K562 (cell line): ENCODE measurements around the gene MTHFS. TPM values are rescaled to one million over a fixed set of nuclear protein-coding genes. Genes with fewer than 3 reads are reported as not detected.

Source experiments
- BHLHE40 ChIP-seq: IDR thresholded peaks from 2 replicates; pipeline ENCODE4 v1.6.1; 2011; ENCODE audit warnings: low read length, improper control_type of control experiment
- BRD4 ChIP-seq: fragments of 200-600 bp; sonication (generic); IDR thresholded peaks from 2 replicates; pipeline ENCODE4 v1.6.1; 2017; ENCODE audit warnings: inconsistent platforms
- CBX2 ChIP-seq: fragments of 200-600 bp; sonication (generic); IDR thresholded peaks from one replicate; pipeline ENCODE4 v1.6.1; 2012; ENCODE audit warnings: mild to moderate bottlenecking, low read length, inconsistent platforms; ENCODE audit not compliant: insufficient read depth, poor library complexity, severe bottlenecking
- CHD4 ChIP-seq: fragments of 200-600 bp; sonication (generic); IDR thresholded peaks from 3 replicates; pipeline ENCODE4 v1.6.1; 2012; ENCODE audit warnings: low read depth, mild to moderate bottlenecking, mixed read lengths, low read length, inconsistent platforms; ENCODE audit not compliant: insufficient read depth, insufficient replicate concordance, poor library complexity, severe bottlenecking
- CREB5 ChIP-seq: fragments of 250-450 bp; sonication (Bioruptor Pico); IDR thresholded peaks from 2 replicates; pipeline ENCODE4 v1.5.0; 2020; ENCODE audit warnings: mild to moderate bottlenecking
- DACH1 ChIP-seq: fragments of 450-650 bp; IDR thresholded peaks from 2 replicates; pipeline ENCODE4 v1.6.1; 2018; ENCODE audit not compliant: partially characterized antibody
- E2F1 ChIP-seq: sonication (generic); formaldehyde crosslinking; IDR thresholded peaks from 2 replicates; pipeline ENCODE4 v1.8.1; 2023; ENCODE audit warnings: mild to moderate bottlenecking, missing genetic modification reagents, moderate library complexity
- EGR1 ChIP-seq: fragments of 450-650 bp; conservative IDR thresholded peaks from 2 replicates; pipeline ENCODE4 v1.6.1; 2017; ENCODE audit warnings: mild to moderate bottlenecking
- EP400 ChIP-seq: fragments of 450-650 bp; IDR thresholded peaks from 2 replicates; pipeline ENCODE4 v1.6.1; 2017; ENCODE audit warnings: antibody characterized with exemption, mild to moderate bottlenecking, moderate library complexity
- ETV6 ChIP-seq, 3 experiments: fragments of 150-350 bp in 1 of 3; sonication (generic) in 1 of 3; formaldehyde crosslinking in 1 of 3; IDR thresholded peaks; 2 replicates each; pipeline versions ENCODE4 v1.6.1 to v1.8.0; 2014 to 2022; ENCODE audit warnings: borderline replicate concordance in 2 of 3, low read depth in 2 of 3, antibody characterized with exemption in 1 of 3, low read length in 1 of 3, mild to moderate bottlenecking in 1 of 3, missing genetic modification reagents in 1 of 3
- FOXK2 ChIP-seq, 2 experiments: fragments of 450-650 bp; IDR thresholded peaks in 1 of 2; conservative IDR thresholded peaks in 1 of 2; 2 replicates each; pipeline ENCODE4 v1.6.1; 2016; ENCODE audit warnings: low read depth in 2 of 2, mild to moderate bottlenecking in 1 of 2
- GABPB2 ChIP-seq: fragments of 250-450 bp; sonication (Bioruptor Pico); conservative IDR thresholded peaks from 2 replicates; pipeline ENCODE4 v1.5.1; 2021; ENCODE audit warnings: mild to moderate bottlenecking
- GATAD2A ChIP-seq: fragments of 450-650 bp; IDR thresholded peaks from 2 replicates; pipeline ENCODE4 v1.6.1; 2017
- HEY1 ChIP-seq: fragments of 250-450 bp; sonication (Bioruptor Pico); IDR thresholded peaks from 2 replicates; pipeline ENCODE4 v1.5.0; 2020; ENCODE audit warnings: mild to moderate bottlenecking, moderate library complexity, borderline replicate concordance
- ILF3 ChIP-seq: fragments of 450-650 bp; IDR thresholded peaks from 2 replicates; pipeline ENCODE4 v1.6.1; 2018; ENCODE audit warnings: antibody characterized with exemption, mild to moderate bottlenecking, moderate library complexity, borderline replicate concordance
- MTA3 ChIP-seq: fragments of 450-650 bp; formaldehyde crosslinking; IDR thresholded peaks from 2 replicates; pipeline ENCODE4 v1.6.1; 2017; ENCODE audit warnings: mild to moderate bottlenecking, borderline replicate concordance
- MXD1 ChIP-seq: fragments of 250-450 bp; sonication (Bioruptor Pico); IDR thresholded peaks from 2 replicates; pipeline ENCODE4 v1.8.0; 2021; ENCODE audit warnings: borderline replicate concordance, mild to moderate bottlenecking, moderate library complexity; ENCODE audit not compliant: poor library complexity, severe bottlenecking
- POLR2A ChIP-seq: fragments of 450-650 bp; conservative IDR thresholded peaks from 2 replicates; pipeline ENCODE4 v1.6.1; 2016
- POLR3A ChIP-seq: IDR thresholded peaks from 2 replicates; pipeline ENCODE4 v1.6.1; 2011; ENCODE audit warnings: borderline replicate concordance, mild to moderate bottlenecking, moderate library complexity; ENCODE audit not compliant: insufficient read length, insufficient read depth; ENCODE audit errors: extremely low read depth
- RBM14 ChIP-seq: fragments of 200-400 bp; formaldehyde crosslinking; IDR thresholded peaks from 2 replicates; pipeline ENCODE4 v1.6.1; 2018; ENCODE audit warnings: low read depth, mild to moderate bottlenecking, low read length, moderate library complexity, borderline replicate concordance; ENCODE audit not compliant: insufficient read depth
- SIN3B ChIP-seq: fragments of 450-650 bp; IDR thresholded peaks from 2 replicates; pipeline ENCODE4 v1.6.1; 2017; ENCODE audit warnings: low read depth, mild to moderate bottlenecking, moderate library complexity
- SMARCA4 ChIP-seq: fragments of 450-650 bp; IDR thresholded peaks from 2 replicates; pipeline ENCODE4 v1.6.1; 2016
- U2AF2 ChIP-seq: fragments of 200-400 bp; formaldehyde crosslinking; optimal IDR thresholded peaks from 2 replicates; pipeline ENCODE3; 2017; ENCODE audit warnings: low read depth, mild to moderate bottlenecking, low read length
- ZBTB17 ChIP-seq: fragments of 450-650 bp; formaldehyde crosslinking; IDR thresholded peaks from 2 replicates; pipeline ENCODE4 v1.4.0; 2020; ENCODE audit warnings: mild to moderate bottlenecking
- ZNF408 ChIP-seq: fragments of 250-450 bp; sonication (Bioruptor Pico); IDR thresholded peaks from 2 replicates; pipeline ENCODE4 v1.4.0; 2020; ENCODE audit warnings: low read depth, mild to moderate bottlenecking, moderate library complexity
- ZNF717 ChIP-seq: fragments of 250-450 bp; sonication (Bioruptor Pico); IDR thresholded peaks from 2 replicates; pipeline ENCODE4 v1.5.0; 2021
- polyA plus RNA-seq, 8 experiments: library from polyadenylated mRNA; depleted of rRNA in 4 of 8; stranded (reverse) in 5 of 8; unstranded in 3 of 8; fragments of >200 nt; fragmentation: Nextera tagmentation in 2 of 8; fragmentation: Illumina TruSeq in 1 of 8; extraction: Ambion mirVana in 2 of 8; extraction: Trizol in 1 of 8; gene quantifications; 2 replicates each; pipeline versions ENCODE4 v1.2.1 to v1.2.3, GENCODE V29; 2011 to 2014; ENCODE audit warnings: inconsistent platforms in 1 of 8, missing spikeins in 1 of 8
- total RNA-seq, 7 experiments: library from RNA; depleted of rRNA in 6 of 7; stranded (reverse); fragments of >200 nt in 6 of 7; fragmentation: Illumina TruSeq in 2 of 7; extraction: Trizol in 2 of 7; gene quantifications; 2 replicates each; pipeline versions ENCODE4 v1.2.1 to v1.2.3, GENCODE V29; 2011 to 2021; ENCODE audit warnings: low replicate concordance in 1 of 7
- TF ChIP-seq, protein P1 (sequence below): fragments of 250-450 bp; sonication (Bioruptor Pico); IDR thresholded peaks from 2 replicates; pipeline ENCODE4 v1.5.0; 2021

The MTHFS gene
- total and polyA plus RNA-seq, 9 of the 15 experiments (the other 6 are each of a cell fraction or from before 2014, with no cell fraction given) = 17.8 to 79.3 (median 41.7) TPM

DNA sequence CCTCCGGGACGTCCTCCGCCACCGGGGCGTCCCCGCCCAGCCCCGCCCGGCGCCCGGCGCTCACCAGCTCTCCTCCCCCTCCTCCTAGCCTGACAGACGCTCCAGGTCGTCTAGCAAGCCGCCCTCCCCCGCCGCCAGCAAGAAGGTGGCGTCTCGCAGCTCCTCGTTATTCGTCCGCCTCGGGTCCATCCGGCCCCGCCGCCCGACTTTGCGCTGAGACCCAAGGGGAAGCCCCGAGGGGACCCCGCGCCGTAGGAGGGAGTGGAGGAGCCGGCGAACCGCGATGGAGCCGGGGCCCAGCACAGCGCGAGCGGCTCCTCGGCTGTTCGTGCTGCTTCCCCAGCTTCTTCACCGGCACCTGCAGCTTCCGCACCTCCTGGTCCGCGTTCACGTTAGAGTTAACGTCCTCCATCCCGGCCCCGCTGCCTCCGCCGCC is 26.3 kb upstream of the MTHFS start (continued):
- TF ChIP-seq DACH1 = no peak
- TF ChIP-seq MTA3 = 0 out of 2 replicates have a peak, but pooled peaks have one; percentile 15
- TF ChIP-seq SMARCA4 = no peak
- no peak for TF ChIP-seq CHD4
- TF ChIP-seq ETV6 (IDR thresholded peaks at IDR 0.05; ENCODE audit: borderline replicate concordance in 1 of 2, low read depth in 2 of 2, low read length in 1 of 2) = 0 out of 4 replicates have a peak, but pooled peaks of 1 of the 2 experiments have one; percentile 19
- no peak for TF ChIP-seq ETV6 (CRISPR knock-in tag; IDR thresholded peaks at IDR 0.05; ENCODE audit: borderline replicate concordance)
- no peak for TF ChIP-seq SIN3B
- TF ChIP-seq MXD1 (CRISPR knock-in tag) = no peak
- no peak for TF ChIP-seq HEY1
- TF ChIP-seq POLR2A = peak; percentile 7
- TF ChIP-seq BHLHE40 = no peak
- no peak for TF ChIP-seq GATAD2A
- no peak for TF ChIP-seq ZNF408 (CRISPR knock-in tag)
- TF ChIP-seq EP400 = no peak; the same call in 1 of the 2 replicates
- no peak for TF ChIP-seq CBX2
- no peak for TF ChIP-seq ZBTB17 (CRISPR knock-in tag)
- 0 out of 2 replicates have a peak, but pooled peaks have one; percentile 73 for TF ChIP-seq RBM14
- no peak for TF ChIP-seq BRD4
- no peak for TF ChIP-seq GABPB2 (CRISPR knock-in tag)
- TF ChIP-seq CREB5 (CRISPR knock-in tag) = no peak
- TF ChIP-seq EGR1 = peak; percentile 27; the same call in 1 of the 2 replicates
- TF ChIP-seq, protein P1, sequence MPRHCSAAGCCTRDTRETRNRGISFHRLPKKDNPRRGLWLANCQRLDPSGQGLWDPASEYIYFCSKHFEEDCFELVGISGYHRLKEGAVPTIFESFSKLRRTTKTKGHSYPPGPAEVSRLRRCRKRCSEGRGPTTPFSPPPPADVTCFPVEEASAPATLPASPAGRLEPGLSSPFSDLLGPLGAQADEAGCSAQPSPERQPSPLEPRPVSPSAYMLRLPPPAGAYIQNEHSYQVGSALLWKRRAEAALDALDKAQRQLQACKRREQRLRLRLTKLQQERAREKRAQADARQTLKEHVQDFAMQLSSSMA = 0 out of 2 replicates have a peak, but pooled peaks have one; percentile 32
- no peak for TF ChIP-seq U2AF2
- TF ChIP-seq ILF3 = no peak
- no peak for TF ChIP-seq FOXK2 (conservative IDR thresholded peaks at IDR 0.05 in 1 of 2, IDR thresholded peaks at IDR 0.05 in 1 of 2; ENCODE audit: low read depth in 2 of 2)
- TF ChIP-seq ZNF717 (CRISPR knock-in tag) = no peak
- TF ChIP-seq POLR3A = no peak
- no peak for TF ChIP-seq E2F1 (CRISPR knock-in tag)
